ENCODE results near the gene RUVBL2. TPM values are rescaled to one million over a fixed set of nuclear protein-coding genes. Genes with fewer than 3 reads are reported as not detected.
"Not testable (repeated sequence)": the region's sequence is repeated elsewhere in the genome, so short reads cannot be mapped to it uniquely, and the experiment has no call there.

Gene RUVBL2
- total RNA-seq, 2 experiments from 2014 or later, result 74.7 to 80.1 TPM

DNA sequence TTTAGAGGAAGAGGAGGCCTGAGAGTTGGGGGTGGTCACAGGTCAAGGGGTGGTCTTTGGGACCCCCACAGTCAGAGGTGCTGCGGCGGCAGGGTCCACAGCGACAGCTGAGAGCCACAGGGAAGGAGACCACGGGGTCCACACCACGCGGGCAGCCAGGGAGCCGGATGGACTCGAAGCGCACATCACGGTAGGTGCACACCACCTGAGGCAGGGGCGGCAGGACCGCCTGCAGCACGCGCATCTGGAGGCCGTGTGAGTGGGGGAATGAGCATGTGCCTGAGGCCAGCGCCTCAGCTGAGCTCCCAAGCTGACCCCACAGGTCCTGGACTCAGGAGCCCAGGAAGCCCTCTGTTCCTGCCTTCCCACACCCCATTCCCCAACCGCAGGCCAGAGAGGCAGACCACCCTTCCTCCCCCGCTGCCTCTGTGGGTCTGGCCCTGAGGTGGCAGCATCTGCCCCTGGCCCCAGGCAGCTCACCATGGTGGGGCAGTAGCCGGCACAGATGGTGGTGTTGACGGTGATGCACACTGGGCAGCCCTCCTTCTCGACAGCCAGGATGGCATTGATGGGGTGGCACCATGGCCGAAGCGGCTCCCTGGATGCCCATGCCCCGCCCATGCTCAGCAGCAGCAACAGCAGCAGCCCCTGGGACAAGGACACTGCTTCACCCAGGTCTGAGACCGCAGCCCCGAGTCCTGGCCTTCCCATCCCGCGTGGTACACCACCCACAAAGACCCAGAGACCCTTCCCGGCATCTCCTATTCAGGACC is 22.6 kb downstream of the RUVBL2 start:
- ChIA-PET POLR2A (no interaction called here), CTCF (interaction anchor here (1.2 kb wide), 1 partner anchor 23 kb away, joined by 4 read pairs; the partner anchor contains the start of genes GYS1 and RUVBL2)
- Mint-ChIP-seq H3K4me1 (peaks cover 31% of the 10 kb centered on the region), H3K9me3 (no peaks in the 10 kb centered on the region), H3K4me3 (no peak overlapping the region), H3K27ac (no peak overlapping the region), H3K27me3 (peaks cover 9% of the 10 kb centered on the region), H3K36me3 (ENCODE audit: low read depth) (peaks cover 13% of the 10 kb centered on the region)
- DNase-seq, result no peak

GRCh38 chr19:49017041-49017665 is 23.5 kb downstream of the RUVBL2 start, which contains the start of gene LHB:
Gene LHB, minus strand, starts transcription at chr19:49017091. Its CDS starts 10 bp downstream, at chr19:49017081.
- POLR2A ChIA-PET, result interaction anchor here (2.7 kb wide), 1 partner anchor 24 kb away, joined by 15 read pairs; the partner anchor contains the start of genes GYS1 and RUVBL2

DNA sequence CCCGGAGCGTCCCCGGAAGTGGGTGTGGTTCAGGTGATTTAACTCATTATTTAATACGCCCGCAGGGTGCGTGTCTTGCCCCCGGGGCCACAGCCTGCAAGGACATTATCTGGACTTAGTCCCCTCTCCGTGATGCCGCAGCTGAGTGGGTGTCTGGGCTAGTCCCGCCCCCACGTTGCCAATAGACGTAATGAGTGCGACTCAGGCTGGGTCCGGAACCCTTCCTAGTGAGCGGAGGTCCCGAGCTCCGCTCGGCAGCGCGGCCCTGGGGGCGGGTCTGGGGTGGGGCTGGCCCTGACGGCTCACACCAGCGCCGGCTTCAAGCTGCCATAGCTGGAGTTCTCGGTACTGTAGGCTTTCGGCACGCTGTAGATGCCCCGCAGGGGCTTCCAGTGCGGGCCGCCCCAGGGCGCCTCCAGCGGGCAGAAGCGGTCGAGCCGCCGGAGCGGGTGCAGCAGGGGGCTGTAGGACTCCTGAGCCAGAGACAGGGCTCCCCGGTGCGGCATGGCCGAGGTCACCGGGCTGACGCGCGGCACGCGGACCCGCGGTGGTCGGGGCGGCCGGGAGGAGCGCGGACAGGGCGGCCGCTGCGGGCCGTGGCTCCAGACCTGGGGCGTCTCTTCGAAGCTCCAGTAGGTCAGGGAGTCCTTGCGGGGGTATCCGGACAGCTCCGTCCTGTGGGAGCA is 24.1 kb downstream of the RUVBL2 start:
- Mint-ChIP-seq H3K27ac (no peak overlapping the region), H3K9me3 (no peaks in the 10 kb centered on the region), H3K36me3 (ENCODE audit: low read depth) (peaks cover 11% of the 10 kb centered on the region), H3K27me3 (peaks cover 9% of the 10 kb centered on the region), H3K4me3 (peak overlapping the region; percentile 82), H3K4me1 (peaks cover 38% of the 10 kb centered on the region)
- ChIA-PET CTCF (interaction anchor here (0.8 to 6.0 kb wide), 3 partner anchors 18 to 77 kb away, joined by 3 to 52 read pairs (median 28); partner anchors contain the start of genes GYS1 and RUVBL2), POLR2A (interaction anchor here (0.7 to 2.7 kb wide), 3 partner anchors 9 to 68 kb away, joined by 3 to 15 read pairs (median 3); partner anchors contain the start of genes GYS1 and RUVBL2)
- peak; percentile 72 for DNase-seq

More at GRCh38 chr19:49017041-49017665, 23.5 kb downstream of the RUVBL2 start, which contains the start of gene LHB:
- H3K27ac Mint-ChIP-seq, result no peak within 1 kb of the TSS
- no peak for DNase-seq
- CTCF ChIA-PET, result interaction anchor here (4.7 to 6.0 kb wide), 2 partner anchors 17 to 24 kb away, joined by 28 to 52 read pairs; partner anchors contain the start of genes GYS1 and RUVBL2
- H3K4me1 Mint-ChIP-seq, result peaks cover 38% of the 10 kb centered on the region
- peaks cover 11% of the 10 kb centered on the region for H3K36me3 Mint-ChIP-seq (ENCODE audit: low read depth)
- H3K27me3 Mint-ChIP-seq, result peaks cover 9% of the 10 kb centered on the region
- H3K9me3 Mint-ChIP-seq, result no peaks in the 10 kb centered on the region
- H3K4me3 Mint-ChIP-seq, result peak within 1 kb of the TSS; percentile 82

DNA sequence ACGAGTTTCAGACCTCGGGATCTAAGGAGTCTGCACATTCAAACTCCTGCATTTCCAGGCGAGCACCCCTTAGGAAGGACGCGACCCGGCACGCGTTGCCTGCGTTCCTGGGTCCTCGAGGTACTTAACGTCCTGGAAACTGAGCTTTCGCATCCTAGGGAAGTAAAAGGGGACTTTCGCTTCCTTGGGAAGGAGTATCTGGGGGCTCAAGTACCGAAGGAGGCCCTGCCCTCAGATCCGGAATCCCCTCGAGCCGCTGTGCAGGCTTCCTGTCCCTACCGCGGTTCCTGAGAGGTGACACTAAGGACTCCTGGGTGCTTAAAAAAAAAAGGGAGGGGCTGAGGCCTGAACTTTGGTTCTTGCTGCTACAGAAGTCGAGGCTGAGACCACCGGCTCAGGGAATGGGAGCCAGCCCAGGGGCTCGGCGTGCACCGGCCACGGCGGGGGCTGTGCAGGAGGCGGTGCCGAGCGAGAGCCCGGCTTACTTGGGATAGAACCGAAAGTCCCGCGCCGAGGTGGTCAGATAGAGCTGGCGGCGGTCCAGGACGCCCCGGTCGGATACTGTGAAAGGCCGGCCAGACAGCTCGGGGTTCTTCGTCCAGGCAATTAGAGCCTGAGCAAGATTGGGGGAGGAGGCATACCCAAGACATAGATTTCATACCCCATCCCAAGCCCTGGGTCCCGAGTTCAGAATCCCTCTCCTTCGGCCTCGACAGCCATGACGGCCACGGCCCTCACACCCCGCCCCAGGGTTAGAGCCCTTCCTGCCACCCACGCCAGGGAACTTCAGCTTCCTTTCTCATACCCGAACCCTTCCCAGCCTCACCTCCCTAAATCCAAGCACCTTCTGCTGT is 24.9 kb downstream of the RUVBL2 start:
- Mint-ChIP-seq H3K4me3 (peak overlapping the region; percentile 82), H3K36me3 (ENCODE audit: low read depth) (peaks cover 10% of the 10 kb centered on the region), H3K4me1 (peaks cover 38% of the 10 kb centered on the region)
- POLR2A ChIA-PET, result interaction anchor here (0.6 to 2.7 kb wide), 4 partner anchors 9 to 69 kb away, joined by 3 to 15 read pairs (median 3); partner anchors contain the start of genes GYS1 and RUVBL2
- not testable (repeated sequence) for H3K27me3 Mint-ChIP-seq, H3K9me3 Mint-ChIP-seq, H3K27ac Mint-ChIP-seq
- DNase-seq, result peak; percentile 28
- CTCF ChIA-PET, result interaction anchor here (0.8 to 6.0 kb wide), 6 partner anchors 13 to 180 kb away, joined by 3 to 52 read pairs (median 3); partner anchors contain the start of genes CGB2, GYS1 and RUVBL2

DNA sequence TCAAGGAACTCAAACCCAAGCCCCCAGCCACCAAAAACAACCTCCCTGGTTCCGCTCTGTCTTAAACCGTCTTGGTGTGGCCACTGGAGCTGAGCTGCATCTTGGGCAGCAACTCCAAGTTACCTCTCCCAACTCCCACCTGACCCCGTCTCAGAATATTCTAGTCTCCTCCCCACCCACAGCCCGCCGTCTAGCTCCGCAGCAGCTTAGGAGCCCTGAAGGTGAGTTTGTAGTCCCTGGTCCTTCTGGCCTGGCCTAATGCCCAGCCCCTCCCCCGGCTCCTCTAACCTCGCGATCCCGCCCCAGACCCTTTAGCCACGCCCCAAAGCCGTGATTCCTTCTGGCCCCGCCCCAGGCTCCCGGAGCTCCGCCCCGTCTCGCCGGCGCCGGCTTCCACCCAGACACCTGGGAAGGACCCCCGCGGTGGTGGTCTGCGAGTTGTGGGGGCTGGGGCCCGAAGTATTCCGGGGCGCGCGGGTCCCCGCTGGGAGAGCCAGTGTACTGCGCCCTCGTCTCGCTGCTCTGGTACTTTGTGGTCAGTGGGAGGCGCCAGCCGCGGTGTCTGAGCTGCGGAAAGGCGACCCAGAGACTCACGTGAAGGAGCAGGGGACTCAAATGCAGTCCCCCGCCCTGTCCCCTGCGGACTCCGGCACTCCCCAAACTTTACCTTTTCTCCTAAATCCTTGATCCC is 25.7 kb downstream of the RUVBL2 start:
- H3K36me3 Mint-ChIP-seq (ENCODE audit: low read depth), result peaks cover 4% of the 10 kb centered on the region
- peak overlapping the region; percentile 62 for H3K27ac Mint-ChIP-seq
- peaks cover 38% of the 10 kb centered on the region for H3K4me1 Mint-ChIP-seq
- POLR2A ChIA-PET, result interaction anchor here (0.6 to 2.7 kb wide), 2 partner anchors 26 to 33 kb away, joined by 3 to 15 read pairs; partner anchors contain the start of genes GYS1 and RUVBL2
- CTCF ChIA-PET, result interaction anchor here (0.8 to 6.0 kb wide), 6 partner anchors 12 to 179 kb away, joined by 3 to 52 read pairs (median 3); partner anchors contain the start of genes CGB2, GYS1 and RUVBL2
- no peaks in the 10 kb centered on the region for H3K9me3 Mint-ChIP-seq
- H3K27me3 Mint-ChIP-seq, result peaks cover 9% of the 10 kb centered on the region
- peak overlapping the region; percentile 82 for H3K4me3 Mint-ChIP-seq
- DNase-seq, result peak; percentile 71

GRCh38 chr19:49020342-49020741 is 26.7 kb downstream of the RUVBL2 start:
- DNase-seq, result no peak
- Mint-ChIP-seq H3K36me3 (ENCODE audit: low read depth) (peaks cover 3% of the 10 kb centered on the region), H3K9me3 (no peaks in the 10 kb centered on the region), H3K27ac (no peak overlapping the region), H3K27me3 (peaks cover 9% of the 10 kb centered on the region), H3K4me1 (peaks cover 38% of the 10 kb centered on the region), H3K4me3 (no peak overlapping the region)
- ChIA-PET POLR2A (interaction anchor here (1.5 kb wide), 1 partner anchor 27 kb away, joined by 3 read pairs; the partner anchor contains the start of genes GYS1 and RUVBL2), CTCF (interaction anchor here (0.8 to 6.0 kb wide), 3 partner anchors 21 to 50 kb away, joined by 3 to 52 read pairs (median 28); partner anchors contain the start of genes GYS1 and RUVBL2)

DNA sequence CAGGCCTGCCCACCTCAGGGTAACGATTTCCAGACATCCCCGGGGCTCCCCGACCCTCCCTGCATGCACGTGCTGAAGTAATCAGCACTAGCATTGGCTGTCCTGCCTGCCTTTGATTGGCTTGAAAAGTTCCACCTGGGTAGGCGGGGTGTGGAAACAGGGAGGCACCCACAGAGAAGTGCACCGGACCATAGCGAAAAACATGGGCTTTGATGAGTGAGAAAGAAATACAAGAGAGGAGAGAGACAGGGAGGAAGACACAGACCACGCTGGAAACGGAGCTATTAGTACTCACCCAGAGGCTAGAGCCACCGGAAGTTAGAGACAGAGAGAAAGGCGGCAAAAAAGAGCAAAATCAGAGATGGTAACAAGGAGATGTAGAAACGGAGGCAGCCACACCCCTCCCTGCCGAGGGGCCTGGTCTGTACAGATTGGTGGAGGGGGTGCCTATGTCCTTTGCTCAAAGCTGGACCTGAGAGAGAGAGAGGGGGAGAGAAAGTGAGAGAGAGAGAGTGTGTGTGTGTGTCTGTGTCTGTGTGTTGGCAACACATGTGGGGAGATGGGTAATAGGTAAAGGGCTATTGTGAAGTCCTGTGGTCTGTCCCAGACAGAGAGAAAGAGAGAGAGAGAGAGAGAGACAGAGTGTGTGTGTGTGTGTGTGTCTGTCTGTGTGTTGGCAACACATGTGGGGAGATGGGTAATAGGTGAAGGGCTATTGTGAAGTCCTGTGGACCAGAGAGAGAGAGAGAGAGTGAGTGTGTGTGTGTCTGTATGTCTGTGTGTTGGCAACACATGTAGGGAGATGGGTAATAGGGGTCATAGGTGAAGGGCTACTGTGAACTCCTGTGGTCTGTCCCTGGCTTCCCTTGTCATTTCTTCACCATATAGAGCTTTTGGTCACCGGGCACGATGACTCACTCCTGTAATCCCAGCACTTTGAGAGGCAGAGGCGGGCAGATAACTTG is 27.5 kb downstream of the RUVBL2 start:
- Mint-ChIP-seq H3K9me3 (no peaks in the 10 kb centered on the region), H3K27me3 (peaks cover 9% of the 10 kb centered on the region), H3K36me3 (ENCODE audit: low read depth) (no peaks in the 10 kb centered on the region), H3K4me3 (no peak overlapping the region), H3K4me1 (peaks cover 38% of the 10 kb centered on the region), H3K27ac (no peak overlapping the region)
- no peak for DNase-seq
- POLR2A ChIA-PET, result interaction anchor here (1.5 kb wide), 1 partner anchor 28 kb away, joined by 3 read pairs; the partner anchor contains the start of genes GYS1 and RUVBL2
- CTCF ChIA-PET, result interaction anchor here (4.7 to 6.0 kb wide), 2 partner anchors 22 to 28 kb away, joined by 28 to 52 read pairs; partner anchors contain the start of genes GYS1 and RUVBL2

- no peaks in the 10 kb centered on the region for H3K36me3 Mint-ChIP-seq (ENCODE audit: low read depth)
- H3K9me3 Mint-ChIP-seq, result no peaks in the 10 kb centered on the region
- DNase-seq, result no peak
- no peak overlapping the region for H3K27ac Mint-ChIP-seq
- POLR2A ChIA-PET, result no interaction called here
- H3K4me3 Mint-ChIP-seq, result no peak overlapping the region
- CTCF ChIA-PET, result interaction anchor here (6.0 kb wide), 1 partner anchor 22 kb away, joined by 52 read pairs; no protein-coding TSS in a partner anchor
- H3K27me3 Mint-ChIP-seq, result peaks cover 9% of the 10 kb centered on the region
- peaks cover 36% of the 10 kb centered on the region for H3K4me1 Mint-ChIP-seq
Measured at GRCh38 chr19:49022116-49022515, 28.4 kb downstream of the RUVBL2 start.

DNA sequence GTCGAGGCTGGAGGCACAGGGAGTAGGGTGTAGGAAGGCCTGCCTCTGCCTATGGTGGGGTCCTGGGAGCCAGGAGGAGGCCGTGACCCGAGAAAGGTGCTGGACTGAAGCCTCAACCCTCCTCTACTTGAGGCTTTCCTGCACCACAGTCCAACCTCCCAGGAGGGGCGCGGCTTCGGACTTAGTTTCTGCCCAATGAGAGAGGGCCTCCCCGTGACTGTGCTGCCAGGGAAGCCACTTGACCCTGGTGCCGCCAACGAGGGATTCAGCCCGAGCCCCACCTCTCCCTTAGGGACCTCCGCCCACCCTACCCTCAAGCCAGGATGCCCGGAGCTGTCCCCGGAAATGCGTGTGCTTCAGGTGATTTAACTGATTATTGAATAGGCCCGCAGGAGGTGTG is 30.5 kb downstream of the RUVBL2 start, which contains the start of gene CGB3:
Gene CGB3, minus strand, starts transcription at position 101 of the 400 bp plus-strand sequence. CDS start 362 bp downstream, outside the sequence.
- H3K36me3 Mint-ChIP-seq (ENCODE audit: low read depth); H3K4me3 Mint-ChIP-seq; H3K27ac Mint-ChIP-seq; CTCF ChIA-PET; POLR2A ChIA-PET; DNase-seq; H3K9me3 Mint-ChIP-seq; H3K27me3 Mint-ChIP-seq: not testable (repeated sequence)
- peaks cover 22% of the 10 kb centered on the region for H3K4me1 Mint-ChIP-seq

DNA sequence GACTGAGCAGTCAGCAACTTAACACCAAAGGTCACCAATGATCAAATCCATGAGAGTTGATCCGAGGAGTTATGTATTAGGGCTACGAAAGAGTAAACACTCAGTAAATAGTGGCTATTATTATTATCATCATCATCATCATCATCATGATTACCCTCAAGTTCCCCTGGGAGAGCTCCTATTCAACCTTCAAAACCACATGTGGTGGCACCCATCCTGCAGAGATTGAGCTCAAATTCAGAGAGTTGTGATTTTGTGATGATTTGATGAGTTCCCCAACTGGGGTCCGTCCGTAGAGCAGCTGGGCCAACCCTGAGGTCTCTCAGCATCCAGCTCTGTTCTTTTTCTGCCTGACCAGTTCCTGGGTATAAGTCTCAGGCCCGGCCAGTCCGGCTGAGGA is 31.4 kb downstream of the RUVBL2 start:
- CTCF ChIA-PET; H3K36me3 Mint-ChIP-seq (ENCODE audit: low read depth); H3K27ac Mint-ChIP-seq: not testable (repeated sequence)

More for the DNA sequence above, 31.4 kb downstream of the RUVBL2 start:
- H3K4me1 Mint-ChIP-seq, result peaks cover 16% of the 10 kb centered on the region
- POLR2A ChIA-PET, H3K9me3 Mint-ChIP-seq, H3K4me3 Mint-ChIP-seq, DNase-seq, H3K27me3 Mint-ChIP-seq: not testable (repeated sequence)
